ENCODE measurements around the gene GMCL2.

GRCh38 chr5:178160176-178160575, 27.0 kb downstream of the GMCL2 start:
- TF ChIP-seq RCOR1 (IDR thresholded peaks at IDR 0.05; ENCODE audit: low read length) (no peak), RAD21 (IDR thresholded peaks at IDR 0.05; ENCODE audit: low read length) (no peak), EP300 (IDR thresholded peaks at IDR 0.05; ENCODE audit: borderline replicate concordance in 1 of 2, low read depth in 1 of 2, low read length in 1 of 2) (no peak), FOXM1 (IDR thresholded peaks at IDR 0.05; ENCODE audit: low read depth) (no peak), TCF12 (IDR thresholded peaks at IDR 0.05) (no peak)
- TF ChIP-seq, protein P1, sequence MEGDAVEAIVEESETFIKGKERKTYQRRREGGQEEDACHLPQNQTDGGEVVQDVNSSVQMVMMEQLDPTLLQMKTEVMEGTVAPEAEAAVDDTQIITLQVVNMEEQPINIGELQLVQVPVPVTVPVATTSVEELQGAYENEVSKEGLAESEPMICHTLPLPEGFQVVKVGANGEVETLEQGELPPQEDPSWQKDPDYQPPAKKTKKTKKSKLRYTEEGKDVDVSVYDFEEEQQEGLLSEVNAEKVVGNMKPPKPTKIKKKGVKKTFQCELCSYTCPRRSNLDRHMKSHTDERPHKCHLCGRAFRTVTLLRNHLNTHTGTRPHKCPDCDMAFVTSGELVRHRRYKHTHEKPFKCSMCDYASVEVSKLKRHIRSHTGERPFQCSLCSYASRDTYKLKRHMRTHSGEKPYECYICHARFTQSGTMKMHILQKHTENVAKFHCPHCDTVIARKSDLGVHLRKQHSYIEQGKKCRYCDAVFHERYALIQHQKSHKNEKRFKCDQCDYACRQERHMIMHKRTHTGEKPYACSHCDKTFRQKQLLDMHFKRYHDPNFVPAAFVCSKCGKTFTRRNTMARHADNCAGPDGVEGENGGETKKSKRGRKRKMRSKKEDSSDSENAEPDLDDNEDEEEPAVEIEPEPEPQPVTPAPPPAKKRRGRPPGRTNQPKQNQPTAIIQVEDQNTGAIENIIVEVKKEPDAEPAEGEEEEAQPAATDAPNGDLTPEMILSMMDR (IDR thresholded peaks at IDR 0.05): no peak
- TF ChIP-seq, protein P2, sequence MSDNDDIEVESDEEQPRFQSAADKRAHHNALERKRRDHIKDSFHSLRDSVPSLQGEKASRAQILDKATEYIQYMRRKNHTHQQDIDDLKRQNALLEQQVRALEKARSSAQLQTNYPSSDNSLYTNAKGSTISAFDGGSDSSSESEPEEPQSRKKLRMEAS (IDR thresholded peaks at IDR 0.05; ENCODE audit: low read depth): no peak
- TF ChIP-seq, protein P3, sequence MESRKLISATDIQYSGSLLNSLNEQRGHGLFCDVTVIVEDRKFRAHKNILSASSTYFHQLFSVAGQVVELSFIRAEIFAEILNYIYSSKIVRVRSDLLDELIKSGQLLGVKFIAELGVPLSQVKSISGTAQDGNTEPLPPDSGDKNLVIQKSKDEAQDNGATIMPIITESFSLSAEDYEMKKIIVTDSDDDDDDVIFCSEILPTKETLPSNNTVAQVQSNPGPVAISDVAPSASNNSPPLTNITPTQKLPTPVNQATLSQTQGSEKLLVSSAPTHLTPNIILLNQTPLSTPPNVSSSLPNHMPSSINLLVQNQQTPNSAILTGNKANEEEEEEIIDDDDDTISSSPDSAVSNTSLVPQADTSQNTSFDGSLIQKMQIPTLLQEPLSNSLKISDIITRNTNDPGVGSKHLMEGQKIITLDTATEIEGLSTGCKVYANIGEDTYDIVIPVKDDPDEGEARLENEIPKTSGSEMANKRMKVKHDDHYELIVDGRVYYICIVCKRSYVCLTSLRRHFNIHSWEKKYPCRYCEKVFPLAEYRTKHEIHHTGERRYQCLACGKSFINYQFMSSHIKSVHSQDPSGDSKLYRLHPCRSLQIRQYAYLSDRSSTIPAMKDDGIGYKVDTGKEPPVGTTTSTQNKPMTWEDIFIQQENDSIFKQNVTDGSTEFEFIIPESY (IDR thresholded peaks at IDR 0.05; ENCODE audit: borderline replicate concordance, low read depth): no peak
- TF ChIP-seq, protein P4, sequence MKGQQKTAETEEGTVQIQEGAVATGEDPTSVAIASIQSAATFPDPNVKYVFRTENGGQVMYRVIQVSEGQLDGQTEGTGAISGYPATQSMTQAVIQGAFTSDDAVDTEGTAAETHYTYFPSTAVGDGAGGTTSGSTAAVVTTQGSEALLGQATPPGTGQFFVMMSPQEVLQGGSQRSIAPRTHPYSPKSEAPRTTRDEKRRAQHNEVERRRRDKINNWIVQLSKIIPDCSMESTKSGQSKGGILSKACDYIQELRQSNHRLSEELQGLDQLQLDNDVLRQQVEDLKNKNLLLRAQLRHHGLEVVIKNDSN (IDR thresholded peaks at IDR 0.05; ENCODE audit: borderline replicate concordance, low read depth): no peak
